HUES64 (cell line): ENCODE data around the gene ASF1B.
"Not testable (repeated sequence)": the region's sequence is repeated elsewhere in the genome, so short reads cannot be mapped to it uniquely, and the experiment has no call there.

ENCODE experiments used
- H3K27ac ChIP-seq: 2 replicates; pipeline ENCODE4 v1.7.0; 2013; ENCODE audit warnings: low read depth, low read length, inconsistent platforms
- H3K27me3 ChIP-seq: 2 replicates; pipeline ENCODE4 v1.6.1; 2013; ENCODE audit warnings: mild to moderate bottlenecking, low read length; ENCODE audit not compliant: insufficient read depth
- H3K36me3 ChIP-seq: 2 replicates; pipeline ENCODE4 v1.6.1; 2013; ENCODE audit warnings: mild to moderate bottlenecking, low read length; ENCODE audit not compliant: insufficient read depth
- H3K4me1 ChIP-seq: 2 replicates; pipeline ENCODE4 v1.6.1; 2013; ENCODE audit warnings: mild to moderate bottlenecking, low read length, moderate library complexity; ENCODE audit not compliant: insufficient read depth
- H3K4me3 ChIP-seq: 2 replicates; pipeline ENCODE4 v1.5.1; 2013; ENCODE audit warnings: mild to moderate bottlenecking, low read length, moderate library complexity
- H3K9ac ChIP-seq: 2 replicates; pipeline ENCODE4 v1.6.1; 2013; ENCODE audit warnings: mild to moderate bottlenecking, low read depth, low read length
- H3K9me3 ChIP-seq: 2 replicates; pipeline ENCODE4 v1.6.1; 2013; ENCODE audit warnings: low read depth, low read length; ENCODE audit not compliant: insufficient read depth
- WGBS: fragments of 150-250, 120-280 bp; methylation state at CpG from one replicate; pipeline ENCODE4 v1.1.7; 2013; ENCODE audit warnings: missing lambda C conversion rate; 5-methylcytosine and 5-hydroxymethylcytosine counted together

ASF1B gene

DNA sequence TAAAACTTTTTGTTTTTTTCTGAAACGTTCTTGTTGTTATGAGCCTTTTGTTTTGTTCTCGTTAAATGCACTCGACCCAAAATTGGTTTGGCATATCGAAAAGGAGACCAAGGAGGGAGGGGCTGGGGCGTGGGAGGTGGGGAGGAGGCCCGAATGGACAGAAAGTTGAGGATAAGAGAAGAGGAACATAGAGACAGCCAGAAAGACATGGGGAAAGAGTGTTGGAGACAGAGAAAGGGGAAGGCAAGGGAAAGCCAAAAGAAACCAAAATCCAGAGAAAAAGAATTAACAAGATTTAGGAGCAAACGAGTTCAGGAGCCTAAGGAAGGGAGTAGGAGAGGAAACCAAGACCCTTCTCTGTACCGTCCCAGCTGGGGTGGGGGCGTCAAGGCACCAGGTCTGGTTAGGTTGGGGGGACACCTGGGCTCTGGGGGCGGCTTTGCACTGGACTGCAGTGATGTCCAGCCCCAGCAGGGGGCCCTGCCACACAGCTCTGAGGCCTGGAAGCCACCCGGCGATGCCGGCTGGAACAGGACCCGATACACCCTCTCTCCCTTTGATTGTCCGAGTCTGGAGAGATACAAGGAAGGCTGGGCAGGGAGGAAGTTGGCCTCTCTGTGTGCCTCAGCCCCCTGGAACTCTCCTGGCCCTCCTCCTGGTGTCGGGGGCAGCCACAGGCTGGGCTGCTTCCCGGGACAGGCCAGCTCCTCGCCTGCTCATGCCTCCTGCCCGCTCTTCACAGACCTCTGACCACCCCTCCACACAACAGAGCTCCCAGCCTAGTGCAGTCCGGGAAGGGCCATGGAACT lies 11.6 kb upstream of the ASF1B start:
- Histone ChIP-seq H3K27ac (no peak overlapping the region; the same call in 1 of the 2 replicates), H3K9me3 (no peaks in the 10 kb centered on the region), H3K27me3 (no peaks in the 10 kb centered on the region), H3K4me3 (no peak overlapping the region), H3K4me1 (peaks cover 22% of the 10 kb centered on the region), H3K9ac (0 out of 2 replicates have a peak overlapping the region, but pooled peaks have one; percentile 24), H3K36me3 (peaks cover 25% of the 10 kb centered on the region)
- WGBS = 75% methylated on average over 20 of the region's 20 CpGs

DNA sequence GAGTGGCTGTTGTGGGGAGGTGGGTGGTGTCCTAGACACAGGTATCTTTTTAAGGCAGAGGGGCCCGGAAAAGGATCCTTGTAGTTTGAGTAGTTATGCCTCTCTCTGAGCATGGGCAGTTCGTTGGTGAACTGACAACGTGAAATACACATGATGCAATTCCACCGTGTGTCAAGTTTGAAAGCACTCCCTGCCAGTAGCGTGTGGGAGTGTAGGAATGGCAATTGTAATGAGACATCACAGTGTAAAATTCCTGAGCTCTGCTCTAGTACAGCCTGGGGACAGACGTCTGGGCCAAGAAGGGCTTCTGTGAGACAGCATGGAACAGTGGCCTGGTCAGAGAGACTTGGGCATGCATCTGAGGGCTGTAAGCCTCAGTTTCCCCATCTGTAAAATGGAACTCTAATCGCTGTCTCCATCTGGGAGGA lies 10.4 kb upstream of the ASF1B start:
- WGBS = 80% methylated on average over 7 of the region's 7 CpGs
- H3K4me1 ChIP-seq = peaks cover 22% of the 10 kb centered on the region
- peaks cover 13% of the 10 kb centered on the region for H3K36me3 ChIP-seq
- H3K9ac ChIP-seq = no peak overlapping the region
- no peak overlapping the region for H3K4me3 ChIP-seq
- H3K9me3 ChIP-seq = no peaks in the 10 kb centered on the region
- H3K27ac ChIP-seq = no peak overlapping the region
- no peaks in the 10 kb centered on the region for H3K27me3 ChIP-seq

DNA sequence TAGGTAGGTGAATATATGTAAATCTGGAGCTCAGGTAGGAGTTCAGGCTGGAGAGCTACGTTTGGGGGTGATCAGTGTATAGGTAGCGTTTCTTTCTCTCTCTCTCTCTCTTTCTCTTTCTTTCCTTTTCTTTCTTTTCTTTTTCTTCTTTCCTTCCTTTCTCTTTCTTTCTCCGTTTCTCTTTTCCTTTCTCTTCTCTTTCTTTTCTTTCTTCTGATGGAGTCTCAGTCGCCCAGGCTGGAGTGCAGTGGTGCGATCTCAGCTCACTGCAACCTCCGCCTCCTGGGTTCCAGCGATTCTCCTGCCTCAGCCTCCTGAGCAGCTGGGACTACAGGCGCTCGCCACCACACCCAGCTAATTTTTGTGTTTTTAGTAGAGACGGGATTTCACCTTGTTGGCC lies 9.8 kb upstream of the ASF1B start:
- not testable (repeated sequence) for H3K4me3 ChIP-seq, H3K36me3 ChIP-seq, H3K27ac ChIP-seq, H3K9ac ChIP-seq, H3K27me3 ChIP-seq, H3K9me3 ChIP-seq
- H3K4me1 ChIP-seq = peaks cover 22% of the 10 kb centered on the region
- 95% methylated on average over 8 of the region's 10 CpGs for WGBS

DNA sequence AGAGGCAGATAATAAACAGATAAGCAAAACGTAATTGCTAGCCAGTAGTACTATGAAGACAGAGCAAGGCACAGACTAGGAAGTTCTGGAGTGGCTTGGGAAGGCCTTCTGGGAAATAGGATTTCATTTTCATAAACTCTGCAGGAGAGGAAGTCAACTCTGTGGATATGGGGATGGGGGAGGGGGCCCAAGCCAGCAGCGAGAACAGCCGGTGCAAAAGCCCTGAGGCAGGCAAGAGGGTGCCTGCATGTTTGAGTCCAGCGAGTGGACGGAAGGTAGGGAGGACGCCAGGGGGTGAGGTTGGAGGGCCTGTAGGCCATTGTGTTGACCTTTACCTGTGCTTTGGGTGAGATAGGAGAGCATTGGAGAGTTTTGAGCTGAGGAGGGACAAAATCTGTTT lies 9.0 kb upstream of the ASF1B start:
- Histone ChIP-seq H3K9me3 (no peaks in the 10 kb centered on the region), H3K4me1 (peaks cover 21% of the 10 kb centered on the region), H3K4me3 (no peak overlapping the region), H3K27me3 (no peaks in the 10 kb centered on the region), H3K9ac (no peak overlapping the region), H3K36me3 (0 out of 2 replicates have a peak, but pooled peaks cover 3% of the 10 kb centered on the region), H3K27ac (no peak overlapping the region)
- 85% methylated on average over 6 of the region's 6 CpGs for WGBS

DNA sequence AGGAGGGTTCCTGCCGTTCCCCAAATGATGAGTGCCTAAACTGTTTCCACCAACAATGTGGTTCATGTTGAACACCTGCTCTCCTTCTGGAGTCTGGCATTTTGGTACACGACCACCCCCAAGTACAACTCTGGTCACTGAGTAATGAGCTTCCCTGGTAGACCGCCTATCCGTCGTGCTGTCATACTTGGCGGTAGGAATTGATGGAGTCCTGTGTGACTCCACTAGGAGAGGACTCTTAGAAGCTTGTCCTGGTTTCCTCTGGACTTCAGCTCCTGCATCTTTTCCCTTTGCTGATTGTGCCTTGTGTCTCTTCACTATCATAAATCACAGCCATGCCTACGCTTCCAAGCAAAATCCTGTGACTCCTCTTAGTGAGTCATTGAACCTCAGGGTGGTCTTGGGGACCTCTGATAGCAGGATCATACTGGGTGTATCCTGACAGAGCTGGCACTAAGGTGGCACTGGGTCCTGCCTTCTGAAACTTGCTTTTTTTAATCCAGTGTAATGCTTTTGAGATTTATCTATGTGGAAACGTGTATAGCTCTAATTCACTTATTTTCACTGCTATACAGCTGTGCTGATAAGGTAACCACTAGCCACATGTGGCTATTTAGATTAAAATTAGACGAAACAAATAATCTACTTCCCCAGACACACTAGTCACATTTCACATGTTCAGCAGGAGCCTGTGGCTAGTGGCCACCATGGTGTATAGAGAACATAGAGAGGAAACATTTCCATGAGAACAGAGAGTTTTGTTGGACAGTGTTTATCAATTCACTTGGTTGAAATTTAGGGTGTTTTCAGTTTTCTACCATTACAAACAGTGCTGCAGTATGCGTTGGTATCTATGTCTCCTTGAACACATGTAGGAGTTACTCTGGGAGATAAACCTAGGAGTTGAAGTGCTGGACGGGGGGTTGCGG lies 6.1 kb upstream of the ASF1B start:
- H3K9ac ChIP-seq = no peak overlapping the region
- WGBS = 95% methylated on average over 11 of the region's 12 CpGs
- H3K27ac ChIP-seq = no peak overlapping the region
- H3K4me1 ChIP-seq = no peaks in the 10 kb centered on the region
- H3K4me3 ChIP-seq = no peak overlapping the region
- H3K9me3 ChIP-seq = no peaks in the 10 kb centered on the region
- no peaks in the 10 kb centered on the region for H3K36me3 ChIP-seq
- H3K27me3 ChIP-seq = no peaks in the 10 kb centered on the region

DNA sequence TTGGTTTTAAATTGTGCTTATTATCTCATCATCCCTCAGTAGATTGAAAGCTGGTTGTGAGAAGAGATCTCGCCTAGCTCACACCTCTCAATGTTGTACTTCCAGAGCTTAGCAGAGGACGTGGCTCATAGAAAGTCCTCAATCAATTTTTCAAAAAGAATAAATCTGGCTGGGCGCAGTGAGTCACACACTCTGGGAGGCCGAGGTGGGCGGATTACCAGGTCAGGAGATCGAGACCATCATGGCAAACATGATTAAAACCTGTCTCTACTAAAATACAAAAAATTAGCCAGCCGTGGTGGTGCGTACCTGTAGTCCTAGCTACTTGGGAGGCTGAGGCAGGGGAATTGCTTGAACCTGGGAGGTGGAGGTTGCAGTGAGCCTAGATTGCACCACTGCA lies 4.7 kb upstream of the ASF1B start:
- Histone ChIP-seq H3K27ac (no peak overlapping the region), H3K27me3 (no peaks in the 10 kb centered on the region), H3K4me1 (no peaks in the 10 kb centered on the region), H3K4me3 (no peak overlapping the region), H3K36me3 (no peaks in the 10 kb centered on the region), H3K9ac (no peak overlapping the region), H3K9me3 (no peaks in the 10 kb centered on the region)
- 97% methylated on average over 8 of the region's 8 CpGs for WGBS

DNA sequence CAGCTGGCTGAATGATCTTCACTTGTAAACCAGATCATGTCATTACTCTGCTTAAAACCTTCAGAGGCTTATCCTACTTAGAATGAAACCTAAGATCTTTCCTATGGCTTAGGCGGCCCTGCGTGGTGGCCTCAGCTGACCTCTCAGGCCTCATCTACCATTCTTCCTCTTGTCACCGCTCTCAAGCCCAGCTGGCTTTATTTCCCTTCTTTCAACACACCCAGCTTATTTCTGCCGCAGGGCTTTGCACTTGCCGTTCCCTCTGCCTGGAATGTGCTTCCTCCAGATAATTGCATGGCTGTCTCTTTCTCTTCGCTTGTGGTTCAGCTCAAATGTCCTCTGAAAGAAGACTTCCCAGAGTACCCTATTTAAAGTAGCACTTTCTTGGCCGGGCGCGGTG lies 3.6 kb upstream of the ASF1B start:
- 95% methylated on average over 9 of the region's 9 CpGs for WGBS
- no peaks in the 10 kb centered on the region for H3K27me3 ChIP-seq
- peaks cover 6% of the 10 kb centered on the region; the same call in 1 of the 2 replicates for H3K4me1 ChIP-seq
- H3K9ac ChIP-seq = no peak overlapping the region
- H3K36me3 ChIP-seq = no peaks in the 10 kb centered on the region
- H3K4me3 ChIP-seq = no peak overlapping the region
- no peaks in the 10 kb centered on the region for H3K9me3 ChIP-seq
- no peak overlapping the region for H3K27ac ChIP-seq

DNA sequence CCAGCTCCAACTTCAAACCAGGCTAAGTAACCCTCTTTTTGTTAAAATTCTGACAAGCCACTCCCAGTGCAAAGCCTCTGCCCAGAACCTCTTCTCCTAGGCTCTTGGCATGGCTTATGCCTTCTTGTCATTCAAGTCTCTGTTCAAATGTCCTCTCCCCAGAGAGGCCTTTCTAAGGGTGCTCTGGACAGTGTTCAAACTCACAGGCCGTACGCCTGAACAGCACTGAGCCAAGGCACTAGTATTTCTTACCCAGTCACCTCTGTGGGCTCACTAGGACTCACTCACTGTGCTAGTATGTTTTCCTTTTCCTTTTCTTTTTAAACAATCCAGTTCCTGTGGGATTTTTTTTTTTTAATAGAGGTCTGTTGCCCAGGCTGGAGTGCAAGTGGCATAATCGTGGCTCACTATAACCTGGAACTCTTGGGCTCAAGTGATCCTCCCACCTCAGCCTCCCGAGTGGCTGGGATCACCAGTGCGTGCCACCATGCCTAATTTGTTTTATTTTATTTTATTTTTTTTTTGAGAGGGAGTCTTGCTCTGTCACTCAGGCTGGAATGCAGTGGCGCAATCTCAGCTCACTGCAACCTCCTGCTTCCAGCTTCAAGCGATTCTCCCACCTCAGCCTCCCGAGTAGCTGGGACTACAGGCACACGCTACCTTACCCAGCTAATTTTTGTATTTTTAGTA lies 2.3 kb upstream of the ASF1B start:
- Histone ChIP-seq H3K9me3 (no peaks in the 10 kb centered on the region), H3K9ac (no peak overlapping the region), H3K4me3 (no peak overlapping the region), H3K27ac (no peak overlapping the region), H3K4me1 (peaks cover 13% of the 10 kb centered on the region), H3K36me3 (no peaks in the 10 kb centered on the region), H3K27me3 (no peaks in the 10 kb centered on the region)
- 94% methylated on average over 6 of the region's 9 CpGs for WGBS

DNA sequence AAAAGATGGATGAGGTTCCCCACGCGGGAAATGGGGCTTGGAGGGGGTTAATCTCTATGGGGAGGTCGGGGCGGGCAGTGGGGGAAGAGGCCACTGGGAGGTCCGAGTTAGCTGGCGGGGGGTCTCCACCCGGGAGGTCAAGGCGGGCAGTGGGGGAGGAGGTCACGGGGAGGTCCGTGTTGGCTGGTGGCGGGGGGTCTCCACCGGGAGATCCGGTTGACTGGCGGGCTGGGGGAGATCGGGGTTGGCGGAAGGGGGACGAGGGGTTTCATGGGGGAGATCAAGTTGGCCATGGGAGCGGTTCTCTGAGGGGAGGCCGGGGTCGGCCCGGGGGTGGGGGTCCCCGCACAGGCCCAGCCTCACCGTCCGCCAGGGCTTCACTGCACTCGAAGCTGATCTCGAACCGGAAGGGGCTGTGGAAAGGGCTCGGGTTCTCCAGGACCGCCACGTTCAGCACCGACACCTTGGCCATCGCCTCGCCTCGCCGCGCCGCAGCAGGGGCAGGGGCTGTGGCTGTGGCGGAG lies 342 bp downstream of the ASF1B start:
- H3K9me3 ChIP-seq = no peaks in the 10 kb centered on the region
- H3K27me3 ChIP-seq = no peaks in the 10 kb centered on the region
- peak overlapping the region; percentile 83 for H3K9ac ChIP-seq
- H3K4me1 ChIP-seq = peaks cover 13% of the 10 kb centered on the region
- peak overlapping the region; percentile 93 for H3K4me3 ChIP-seq
- peak overlapping the region; percentile 92 for H3K27ac ChIP-seq
- WGBS = 1% methylated on average over 38 of the region's 38 CpGs
- H3K36me3 ChIP-seq = peaks cover 6% of the 10 kb centered on the region; the same call in 1 of the 2 replicates

DNA sequence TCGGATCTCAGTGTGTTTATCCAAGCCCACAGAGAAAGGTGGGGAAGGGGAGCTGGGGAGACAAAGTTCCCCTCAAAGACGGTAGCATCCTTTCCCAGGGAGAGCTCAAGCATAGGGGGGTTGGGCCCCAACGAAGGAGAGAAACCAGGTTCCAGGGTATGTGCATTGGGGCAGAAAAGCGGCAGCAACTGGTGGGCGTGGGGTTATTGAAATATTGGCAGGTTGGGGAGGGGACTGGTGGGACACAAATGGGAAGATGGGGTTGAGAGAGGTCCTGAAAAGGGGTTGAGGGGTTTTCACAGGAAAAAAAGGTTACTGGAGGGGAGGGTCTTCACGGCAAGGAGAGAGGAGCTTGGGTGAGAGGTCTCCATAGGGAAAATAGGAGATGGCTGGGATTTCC lies 1.0 kb downstream of the ASF1B start:
- Histone ChIP-seq H3K9me3 (no peaks in the 10 kb centered on the region), H3K9ac (no peak overlapping the region), H3K4me3 (peak overlapping the region; percentile 93), H3K27me3 (no peaks in the 10 kb centered on the region), H3K36me3 (peaks cover 6% of the 10 kb centered on the region; the same call in 1 of the 2 replicates), H3K4me1 (peaks cover 13% of the 10 kb centered on the region), H3K27ac (no peak overlapping the region)
- 65% methylated on average over 6 of the region's 6 CpGs for WGBS
